ENCODE measurements around the gene USH2A.

USH2A gene

GRCh38 chr1:215640429-215641148 is 782.7 kb downstream of the USH2A start:
- no peak for DNase-seq (ENCODE audit: low spot score)

- no peak for DNase-seq (ENCODE audit: low spot score)
These were observed 786.1 kb downstream of the USH2A start for GRCh38 chr1:215637041-215637573.

DNA sequence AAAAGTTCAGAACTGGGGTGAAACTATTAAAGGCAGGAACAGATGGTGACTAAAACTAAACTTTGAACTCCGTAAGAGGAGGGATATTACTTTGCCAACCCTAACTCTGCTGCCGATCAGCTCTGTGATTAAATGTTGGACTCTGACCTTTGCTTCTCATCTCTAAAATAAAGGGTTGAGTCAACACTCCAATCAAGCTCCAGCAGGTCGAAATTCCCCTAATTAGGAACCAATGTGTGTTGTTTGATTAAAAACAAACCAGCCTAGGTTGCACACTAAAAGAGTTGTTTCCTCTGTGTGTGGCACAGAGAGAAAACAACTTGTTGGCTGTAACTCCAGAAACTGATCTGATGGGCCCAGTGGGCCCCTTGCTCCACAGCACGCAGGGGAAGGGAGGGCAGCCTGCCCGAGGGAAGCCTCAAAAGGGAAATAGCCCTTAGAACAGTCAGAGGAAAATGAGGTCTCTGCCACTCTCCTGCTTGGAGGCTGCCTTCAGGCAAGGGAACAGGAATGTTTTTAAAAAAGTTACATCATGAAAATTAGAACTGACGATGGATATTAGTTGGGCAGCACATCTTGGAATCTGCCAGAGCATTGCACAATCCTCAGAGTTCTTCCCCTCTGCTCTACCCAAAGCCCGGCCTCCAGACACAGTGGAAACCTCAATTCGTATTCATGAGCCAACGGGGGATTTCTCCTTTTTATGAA is 786.8 kb downstream of the USH2A start:
- DNase-seq (ENCODE audit: low spot score): no peak

- no peak for DNase-seq (ENCODE audit: low spot score)
These were observed 787.4 kb downstream of the USH2A start for GRCh38 chr1:215635827-215636226.

- no peak for DNase-seq (ENCODE audit: low spot score)
These were observed 791.8 kb downstream of the USH2A start for GRCh38 chr1:215631489-215631888.

DNA sequence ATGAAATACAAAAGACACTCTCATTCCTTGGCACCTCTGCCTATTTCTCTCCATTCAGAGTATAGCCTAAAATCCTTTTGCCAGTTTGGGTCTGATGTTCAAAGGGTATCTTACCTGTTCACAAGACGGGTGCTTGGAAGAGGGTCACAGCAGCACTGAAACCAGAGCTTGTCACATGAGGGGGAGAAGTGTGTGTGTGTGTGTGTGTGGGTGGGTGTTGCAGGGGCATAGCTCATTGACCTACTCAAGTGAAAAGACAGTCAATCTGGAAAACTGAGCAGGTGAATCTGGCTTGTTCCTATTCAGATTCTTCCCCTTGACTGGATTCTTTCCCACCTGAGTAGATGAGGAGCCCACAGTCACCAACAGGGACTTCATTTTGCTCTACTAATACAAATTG is 792.2 kb downstream of the USH2A start:
- no peak for DNase-seq (ENCODE audit: low spot score)

GRCh38 chr1:215625949-215626348 is 797.3 kb downstream of the USH2A start:
- DNase-seq (ENCODE audit: low spot score): no peak

DNA sequence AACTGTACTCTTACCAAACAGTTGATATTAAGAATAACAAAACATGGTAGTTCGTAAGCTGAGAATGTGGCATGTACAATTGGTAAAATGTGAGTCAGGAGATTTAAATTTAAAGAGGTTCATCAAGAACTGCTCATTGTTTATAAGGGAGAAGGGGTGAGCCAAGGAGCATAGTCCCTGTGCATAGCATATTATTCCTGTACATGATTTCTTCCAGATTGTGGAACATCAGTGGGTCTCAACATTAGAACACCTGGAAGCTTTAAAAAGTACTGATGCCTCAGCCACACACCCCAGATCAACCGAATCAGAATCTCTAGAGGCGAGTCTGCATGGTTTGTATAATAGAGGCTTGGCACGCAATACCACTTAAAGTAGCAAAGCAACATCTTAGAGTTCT is 800.1 kb downstream of the USH2A start:
- DNase-seq (ENCODE audit: low spot score): no peak

GRCh38 chr1:215617979-215618378 is 805.3 kb downstream of the USH2A start:
- no peak for DNase-seq (ENCODE audit: low spot score)

- no peak for DNase-seq (ENCODE audit: low spot score)
These were observed 810.9 kb downstream of the USH2A start for GRCh38 chr1:215612391-215612790.

DNA sequence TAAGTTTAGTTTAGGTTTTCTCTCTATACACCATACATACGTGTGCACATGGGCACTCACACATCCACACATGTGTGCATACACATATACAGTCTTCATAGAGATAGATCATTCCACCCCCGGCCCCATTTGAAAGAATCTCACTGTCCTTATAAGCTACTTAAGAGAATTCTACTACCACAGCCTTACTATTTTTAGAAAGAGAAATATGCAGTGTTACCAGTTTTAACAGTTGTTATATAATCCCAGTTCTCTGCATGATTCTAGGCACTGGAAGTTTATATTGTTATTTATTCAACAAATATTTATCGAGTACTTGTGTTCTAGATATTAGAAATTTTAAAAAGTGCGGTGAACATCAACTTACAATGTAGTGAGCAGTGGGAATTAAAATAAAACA is 814.6 kb downstream of the USH2A start:
- DNase-seq (ENCODE audit: low spot score): no peak

GRCh38 chr1:215607412-215607811 is 815.8 kb downstream of the USH2A start:
- no peak for DNase-seq (ENCODE audit: low spot score)

- no peak for DNase-seq (ENCODE audit: low spot score)
These were observed 816.6 kb downstream of the USH2A start for GRCh38 chr1:215606564-215607168.

- no peak for DNase-seq (ENCODE audit: low spot score)
These were observed 817.2 kb downstream of the USH2A start for GRCh38 chr1:215606036-215606435.

- no peak for DNase-seq (ENCODE audit: low spot score)
These were observed 818.1 kb downstream of the USH2A start for GRCh38 chr1:215605011-215605621.

DNA sequence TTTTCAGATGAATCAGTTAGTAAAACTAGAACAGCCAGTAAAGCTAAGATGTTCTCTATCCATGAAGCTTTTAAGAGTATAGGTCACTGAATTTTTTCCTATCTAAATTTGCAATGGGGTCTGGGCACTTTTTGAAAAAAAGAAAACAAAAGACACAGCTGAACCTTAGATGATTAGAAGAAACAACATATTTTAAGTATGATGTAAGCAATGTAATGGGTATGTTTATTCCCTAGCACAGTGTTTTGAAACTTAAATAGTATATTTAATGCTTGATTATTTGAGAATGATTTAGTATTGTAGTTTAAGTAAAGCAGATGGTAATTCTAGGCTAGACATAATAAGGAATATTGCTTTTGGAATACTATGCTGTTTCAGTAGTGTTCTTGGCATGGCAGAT is 819.9 kb downstream of the USH2A start:
- no peak for DNase-seq (ENCODE audit: low spot score)

GRCh38 chr1:215601276-215601675 is 822.0 kb downstream of the USH2A start:
- no peak for DNase-seq (ENCODE audit: low spot score)

- DNase-seq (ENCODE audit: low spot score): no peak
These were observed 822.4 kb downstream of the USH2A start for GRCh38 chr1:215600867-215601266.

DNA sequence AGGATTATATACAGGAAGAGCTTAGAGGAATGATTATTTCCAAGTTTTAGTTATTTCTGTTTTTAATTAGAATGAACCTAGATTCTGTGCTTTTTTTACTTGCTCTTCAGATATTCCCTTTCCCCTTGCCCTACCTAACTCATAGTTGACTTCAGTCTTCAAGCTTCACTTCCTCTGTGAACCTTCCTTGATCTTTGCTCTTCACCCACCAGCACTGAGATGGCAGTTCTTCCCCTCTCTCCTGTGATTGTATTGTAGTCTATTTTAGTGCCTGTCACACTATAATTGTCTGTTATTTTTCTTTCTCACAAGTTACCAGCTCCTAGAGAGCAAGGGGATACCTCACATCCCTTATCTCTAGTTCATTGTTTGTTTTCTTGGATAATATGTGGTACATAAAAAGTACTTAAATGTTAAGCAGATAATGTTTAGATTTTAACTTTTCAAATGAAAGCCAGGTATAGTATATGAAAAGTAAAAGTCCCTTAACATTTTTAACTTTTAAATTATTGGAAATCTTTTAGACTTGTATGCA is 822.9 kb downstream of the USH2A start:
- no peak for DNase-seq (ENCODE audit: low spot score)

DNA sequence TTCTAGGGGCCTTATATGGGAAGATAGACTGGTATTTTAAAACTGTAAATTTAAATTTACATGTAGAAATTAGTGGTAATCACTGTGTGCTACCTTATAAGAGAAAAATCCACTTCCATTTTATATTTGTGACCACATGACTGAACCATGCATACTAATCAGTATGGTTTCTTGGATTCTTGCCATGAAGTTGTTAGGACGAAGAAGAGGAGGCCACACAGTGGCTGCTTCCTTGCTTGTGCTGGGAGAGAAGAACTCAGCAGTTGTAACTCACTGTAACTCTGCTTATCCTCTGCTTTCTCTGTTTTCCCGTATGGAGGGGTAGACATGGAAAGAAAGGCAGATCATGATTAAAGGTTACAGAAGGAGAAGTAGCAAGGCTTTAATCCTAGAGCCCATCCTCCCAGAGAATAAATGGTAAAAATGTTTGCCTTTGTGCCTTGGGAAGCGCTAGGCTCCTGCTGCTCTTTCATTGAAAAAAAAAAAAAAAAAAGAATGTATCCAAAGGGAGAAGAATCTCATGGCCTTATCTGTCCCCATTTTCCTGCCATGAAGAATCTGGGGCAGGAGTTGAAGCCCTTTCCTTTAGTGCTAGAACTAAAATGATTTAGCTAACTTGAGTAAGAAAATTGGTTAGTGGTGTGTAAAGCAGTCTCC is 823.7 kb downstream of the USH2A start:
- no peak for DNase-seq (ENCODE audit: low spot score)

- no peak for DNase-seq (ENCODE audit: low spot score)
These were observed 825.3 kb downstream of the USH2A start for GRCh38 chr1:215597961-215598360.

DNA sequence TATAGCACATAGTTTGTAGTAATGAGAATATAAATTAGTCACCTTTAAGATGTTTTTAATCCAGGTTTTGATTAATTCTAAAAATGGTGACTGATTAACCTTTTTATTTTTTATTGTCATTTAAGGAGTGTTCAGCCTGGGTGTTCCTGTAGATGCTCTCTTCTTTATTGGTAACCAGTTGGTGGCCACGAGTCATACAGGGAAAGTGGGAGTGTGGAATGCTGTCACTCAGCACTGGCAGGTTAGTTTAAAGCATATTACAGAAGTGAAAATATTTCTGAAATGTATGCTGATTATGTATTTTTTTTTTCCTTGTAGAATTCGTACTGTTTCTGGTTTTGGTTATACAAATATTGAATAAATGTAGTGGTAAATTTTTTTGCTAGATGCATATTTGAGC is 828.0 kb downstream of the USH2A start:
- no peak for DNase-seq (ENCODE audit: low spot score)

Data from hematopoietic multipotent progenitor cell treated with erythropoietin and hydrocortisone succinate and interleukin-3 and kit ligand, for 17 days (in vitro differentiated cells).